HCT116 (cell line): ENCODE data around the gene KCND1. TPM values are rescaled to one million over a fixed set of nuclear protein-coding genes. Genes with fewer than 3 reads are reported as not detected.
A peak's percentile ranks its signal among the peaks of the same experiment; 100 is the strongest.

Experiments used
- ATAC-seq: fragments of 200-7000 bp; cut with Tn5 transposase; 2 replicates; pipeline ENCODE4 v1.9.1; 2020; ENCODE audit warnings: mild to moderate bottlenecking, moderate library complexity
- Bru-seq: library from RNA; stranded (reverse); fragments of 400-500 nt; gene quantifications from one replicate; lab custom pipeline; 2021; lab: Mats Ljungman, UMichigan
- BruChase-seq, 2 experiments: library from RNA; stranded (reverse); fragments of 400-500 nt; gene quantifications; one replicate each; lab custom pipeline; 2021; lab: Mats Ljungman, UMichigan
- BruUV-seq: library from RNA; stranded (reverse); fragments of 400-500 nt; replicated peaks from 2 replicates; lab custom pipeline; 2021; lab: Mats Ljungman, UMichigan
- CTCF ChIA-PET: fragments of 300-600 bp; sonication (Branson Sonifier 250); formaldehyde crosslinking; loops from one replicate; lab custom pipeline; 2021; ENCODE audit warnings: antibody characterized with exemption; lab: Charles Lee
- POLR2A ChIA-PET: fragments of 300-600, 350-600 bp; sonication (Branson Sonifier 250); formaldehyde crosslinking; loops from one replicate; lab custom pipeline; 2021; ENCODE audit warnings: antibody characterized with exemption; lab: Charles Lee
- RAD21 ChIA-PET, 2 experiments: fragments of 300-600 bp; sonication (Branson Sonifier 250); formaldehyde crosslinking; loops; one replicate each; lab custom pipeline; 2023; ENCODE audit warnings: low total read pairs in 2 of 2; ENCODE audit not compliant: uncharacterized antibody in 2 of 2, unreplicated experiment in 2 of 2, low non-redundant PET in 1 of 2; lab: Charles Lee
- DNase-seq: peaks from one replicate; pipeline ENCODE4 v3.0.0-alpha.2; 2010; ENCODE audit warnings: low read depth, low spot score
- H2AFZ ChIP-seq: fragments of 200-600 bp; shearing (Covaris generic), sonication (generic); 2 replicates; pipeline ENCODE4 v1.6.1; 2017; ENCODE audit warnings: low read depth, mixed run types, mixed read lengths, antibody characterized with exemption, low read length; ENCODE audit not compliant: poor library complexity, severe bottlenecking
- H3K27ac ChIP-seq: 2 replicates; pipeline ENCODE4 v1.5.1; 2012; ENCODE audit warnings: low read depth, low read length
- H3K27me3 ChIP-seq: fragments of 200-600 bp; sonication (generic); 2 replicates; pipeline ENCODE4 v1.6.1; 2016; ENCODE audit warnings: mixed run types, low read length, mixed read lengths; ENCODE audit not compliant: insufficient read depth
- H3K36me3 ChIP-seq, 2 experiments: fragments of 200-500 bp in 1 of 2; fragments of 200-600 bp in 1 of 2; sonication (Bioruptor generic) in 1 of 2; sonication (generic) in 1 of 2; 2 replicates each; pipeline versions ENCODE4 v1.5.1 to v1.6.1; 2014 to 2016; ENCODE audit warnings: low read length in 2 of 2, inconsistent platforms in 1 of 2, mixed read lengths in 1 of 2, mixed run types in 1 of 2; ENCODE audit not compliant: insufficient read depth in 2 of 2, control insufficient read depth in 1 of 2
- H3K4me1 ChIP-seq, 2 experiments: fragments of 200-600 bp in 1 of 2; sonication (generic) in 1 of 2; 2 replicates each; pipeline versions ENCODE4 v1.5.1 to v1.6.1; 2012 to 2017; ENCODE audit warnings: low read length in 2 of 2, inconsistent platforms in 1 of 2, mild to moderate bottlenecking in 1 of 2, mixed read lengths in 1 of 2, mixed run types in 1 of 2, moderate library complexity in 1 of 2; ENCODE audit not compliant: insufficient read depth in 2 of 2, control insufficient read depth in 1 of 2
- H3K4me2 ChIP-seq: fragments of 200-600 bp; sonication (generic); 2 replicates; pipeline ENCODE4 v1.6.1; 2017; ENCODE audit warnings: mixed run types, low read length, mixed read lengths
- H3K4me3 ChIP-seq, 2 experiments: fragments of 200-600 bp in 1 of 2; sonication (generic) in 1 of 2; replicated peaks in 1 of 2; 2 replicates each; pipeline ENCODE4 v1.5.1; 2011 to 2016; ENCODE audit warnings: low read length in 2 of 2, control low read depth in 1 of 2, low read depth in 1 of 2, mild to moderate bottlenecking in 1 of 2, mixed read lengths in 1 of 2, mixed run types in 1 of 2
- H3K79me2 ChIP-seq: fragments of 200-600 bp; sonication (generic); 2 replicates; pipeline ENCODE4 v1.6.1; 2017; ENCODE audit warnings: mild to moderate bottlenecking, mixed run types, low read length, moderate library complexity, mixed read lengths; ENCODE audit not compliant: insufficient read depth
- H3K9ac ChIP-seq: fragments of 200-600 bp; sonication (generic); 2 replicates; pipeline ENCODE4 v1.6.1; 2016; ENCODE audit warnings: low read length, mixed read lengths
- H3K9me2 ChIP-seq: fragments of 200-600 bp; sonication (generic), shearing (Covaris generic); 2 replicates; pipeline ENCODE4 v1.6.1; 2017; ENCODE audit warnings: mixed run types, mild to moderate bottlenecking, moderate library complexity; ENCODE audit not compliant: insufficient read depth
- H3K9me3 ChIP-seq, 2 experiments: fragments of 200-500 bp in 1 of 2; fragments of 200-600 bp in 1 of 2; sonication (Bioruptor generic) in 1 of 2; sonication (generic) in 1 of 2; 2 replicates each; pipeline ENCODE4 v1.6.1; 2014 to 2017; ENCODE audit warnings: low read length in 2 of 2, mixed read lengths in 2 of 2, inconsistent platforms in 1 of 2, low read depth in 1 of 2, mild to moderate bottlenecking in 1 of 2, mixed run types in 1 of 2, moderate library complexity in 1 of 2; ENCODE audit not compliant: control insufficient read depth in 1 of 2, insufficient read depth in 1 of 2
- H4K20me1 ChIP-seq: fragments of 200-600 bp; sonication (generic), shearing (Covaris generic); 2 replicates; pipeline ENCODE4 v1.6.1; 2017; ENCODE audit warnings: mixed run types, mild to moderate bottlenecking, moderate library complexity; ENCODE audit not compliant: insufficient read depth
- CEBPB ChIP-seq: IDR thresholded peaks from 2 replicates; pipeline ENCODE4 v1.6.1; 2012; ENCODE audit warnings: low read depth
- ELF1 ChIP-seq: IDR thresholded peaks from 2 replicates; pipeline ENCODE4 v1.6.1; 2012; ENCODE audit warnings: low read depth, borderline replicate concordance
- FOSL1 ChIP-seq: IDR thresholded peaks from 2 replicates; pipeline ENCODE4 v1.6.1; 2012; ENCODE audit warnings: low read depth
- JUND ChIP-seq: IDR thresholded peaks from 2 replicates; pipeline ENCODE4 v1.6.1; 2012
- REST ChIP-seq: IDR thresholded peaks from 2 replicates; pipeline ENCODE4 v1.6.1; 2012; ENCODE audit warnings: low read depth
- SIN3A ChIP-seq: IDR thresholded peaks from 2 replicates; pipeline ENCODE4 v1.6.1; 2012; ENCODE audit warnings: low read depth
- YY1 ChIP-seq: IDR thresholded peaks from 2 replicates; pipeline ENCODE4 v1.6.1; 2011; ENCODE audit warnings: low read length, low read depth, moderate library complexity, mild to moderate bottlenecking; ENCODE audit not compliant: insufficient replicate concordance; ENCODE audit errors: extremely low read depth
- intact Hi-C: fragments of 100-400 bp; cut with micrococcal nuclease; formaldehyde crosslinking; loops from 2 replicates; pipeline ENCODE4 v1.10.0; 2022
- long read RNA-seq: library from polyadenylated mRNA; unstranded; transcript quantifications from one replicate; pipeline ENCODE4 v2.0.0, GENCODE V29; 2021; ENCODE audit not compliant: unreplicated experiment
- polyA plus RNA-seq: library from polyadenylated mRNA; unstranded; fragments of >200 nt; gene quantifications from 2 replicates; pipeline ENCODE4 v1.2.1, GENCODE V29; 2012; ENCODE audit warnings: missing spikeins
- total RNA-seq: library from RNA; stranded (reverse); gene quantifications from one replicate; pipeline ENCODE4 v1.2.1, GENCODE V29; 2021; ENCODE audit not compliant: unreplicated experiment
- TF ChIP-seq, protein P1 (sequence below): IDR thresholded peaks from 2 replicates; pipeline ENCODE4 v1.6.1; 2012
- TF ChIP-seq, protein P2 (sequence below): IDR thresholded peaks from 2 replicates; pipeline ENCODE4 v1.6.1; 2012

Gene KCND1
- 5.5 TPM for total RNA-seq
- polyA plus RNA-seq = 2.8 and 3.3 TPM in 2 replicates
- Bru-seq, nascent RNA = percentile 41 among the genes with signal in this experiment
- BruChase-seq, experiment 1, labeled RNA remaining after a 6-hour chase = percentile 84 among the genes with signal in this experiment
- percentile 66 among the genes with signal in this experiment for BruChase-seq, experiment 2, labeled RNA remaining after a 2-hour chase
- long read RNA-seq, partial matches to known transcripts = 1 of 2 reads
- long read RNA-seq, other reads (novel, unspliced or antisense) = 1 of 2 reads

DNA sequence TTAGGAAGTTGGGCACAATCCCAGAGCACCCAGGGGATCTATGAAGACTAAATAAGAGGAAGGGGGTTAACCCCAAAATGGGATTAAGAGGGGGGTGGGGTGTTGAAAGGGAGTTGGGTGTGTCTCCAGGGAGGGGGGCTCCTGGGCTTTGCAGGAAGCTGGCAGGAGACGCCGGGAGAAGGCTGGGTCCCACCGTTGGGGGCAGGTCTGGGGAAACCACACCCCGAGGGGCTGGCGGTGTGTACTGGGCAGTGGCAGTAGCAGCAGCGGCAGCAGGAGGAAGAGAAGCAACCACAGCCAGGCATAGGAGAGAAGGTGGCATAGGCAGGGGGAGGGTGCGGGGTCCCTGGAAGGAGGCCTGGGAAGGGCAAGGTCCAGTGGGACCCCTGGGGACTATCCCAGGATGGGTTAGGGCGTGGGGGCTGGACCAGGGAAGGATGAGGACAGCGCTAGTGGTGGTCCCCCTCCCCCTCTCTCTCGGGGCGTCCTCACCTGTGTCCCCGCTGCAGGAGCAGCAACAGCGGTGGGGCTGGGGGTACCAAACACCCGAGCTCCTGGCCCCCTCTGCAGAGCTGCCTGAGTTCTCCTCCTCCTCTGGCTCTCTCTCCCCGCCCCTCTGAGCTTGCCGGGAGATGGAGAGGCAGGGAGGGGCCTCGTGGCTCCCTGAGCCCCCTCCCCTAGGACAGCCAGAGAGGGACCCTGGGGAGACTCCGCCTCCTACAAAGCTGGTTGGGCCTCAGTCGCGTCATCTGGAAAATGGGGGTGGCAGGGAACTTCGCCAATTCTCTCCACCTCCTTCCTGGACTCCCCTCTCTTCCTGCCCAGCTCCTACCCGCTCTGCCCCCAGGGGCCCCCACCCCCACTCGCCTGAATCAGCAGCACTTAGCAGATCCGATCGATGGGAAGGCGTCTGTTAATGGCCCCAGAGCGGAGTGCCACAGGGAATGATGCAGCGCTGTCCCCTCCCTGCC lies at the start of gene KCND1:
TSS of gene KCND1 (minus strand) at position 596 of the 971 bp plus-strand sequence. CDS start 1,573 bp downstream, outside the sequence.
- ATAC-seq = peak; percentile 21; the same call in 1 of the 2 replicates
- POLR2A ChIA-PET = no interaction called here
- no peaks in the 10 kb centered on the region for H3K9me2 ChIP-seq
- H3K4me2 ChIP-seq = no peak within 1 kb of the TSS
- DNase-seq = no peak
- RAD21 ChIA-PET = no interaction called here
- no peaks in the 10 kb centered on the region for H3K36me3 ChIP-seq
- BruUV-seq = no TSS peak
- no peaks in the 10 kb centered on the region for H4K20me1 ChIP-seq
- no peak for TF ChIP-seq YY1
- TF ChIP-seq REST = no peak
- TF ChIP-seq SIN3A = no peak
- no peak for TF ChIP-seq CEBPB
- no peak for TF ChIP-seq ELF1
- TF ChIP-seq, protein P1, sequence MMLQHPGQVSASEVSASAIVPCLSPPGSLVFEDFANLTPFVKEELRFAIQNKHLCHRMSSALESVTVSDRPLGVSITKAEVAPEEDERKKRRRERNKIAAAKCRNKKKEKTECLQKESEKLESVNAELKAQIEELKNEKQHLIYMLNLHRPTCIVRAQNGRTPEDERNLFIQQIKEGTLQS = no peak
- no peak for TF ChIP-seq JUND
- TF ChIP-seq, protein P2, sequence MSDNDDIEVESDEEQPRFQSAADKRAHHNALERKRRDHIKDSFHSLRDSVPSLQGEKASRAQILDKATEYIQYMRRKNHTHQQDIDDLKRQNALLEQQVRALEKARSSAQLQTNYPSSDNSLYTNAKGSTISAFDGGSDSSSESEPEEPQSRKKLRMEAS = no peak
- TF ChIP-seq FOSL1 = no peak
- H3K4me3 ChIP-seq = no peak within 1 kb of the TSS
- no peak within 1 kb of the TSS for H3K27ac ChIP-seq
- peaks cover 0 to 5% of the 10 kb centered on the region in 2 experiments; a peak in 1 of 4 replicates for H3K4me1 ChIP-seq
- CTCF ChIA-PET = no interaction called here
- H3K27me3 ChIP-seq = no peaks in the 10 kb centered on the region
- H3K79me2 ChIP-seq = no peaks in the 10 kb centered on the region
- no peaks in the 10 kb centered on the region for H3K9me3 ChIP-seq
- no peak within 1 kb of the TSS for H2AFZ ChIP-seq
- no peak within 1 kb of the TSS for H3K9ac ChIP-seq
- intact Hi-C loops = loop anchor here (2.0 kb wide), 1 partner anchor 59 kb away; no protein-coding TSS in a partner anchor
